GM20431 (cell line): ENCODE measurements around the gene PTPRC.

Source experiments
- in situ Hi-C: fragments of 300-500 bp; cut with MseI, MboI; formaldehyde crosslinking; loops from one replicate; pipeline ENCODE4 v1.15.0; 2020; ENCODE audit warnings: low sequenced_read_pairs; ENCODE audit not compliant: unreplicated experiment

Gene PTPRC

GRCh38 chr1:198642983-198643382, 4.1 kb downstream of the PTPRC start:
- in situ Hi-C loops: no loop called here

- in situ Hi-C loops: no loop called here
These were observed 5.0 kb downstream of the PTPRC start for GRCh38 chr1:198643808-198644207.

- in situ Hi-C loops: no loop called here
These were observed 8.2 kb downstream of the PTPRC start for GRCh38 chr1:198647055-198647454.

GRCh38 chr1:198648592-198648991, 9.8 kb downstream of the PTPRC start:
- in situ Hi-C loops: no loop called here

- in situ Hi-C loops: no loop called here
These were observed 10.6 kb downstream of the PTPRC start for GRCh38 chr1:198649232-198649967.

- in situ Hi-C loops: no loop called here
These were observed 11.1 kb downstream of the PTPRC start for GRCh38 chr1:198649968-198650338.

GRCh38 chr1:198650506-198650905, 11.7 kb downstream of the PTPRC start:
- in situ Hi-C loops: no loop called here

GRCh38 chr1:198651650-198652400, 13.0 kb downstream of the PTPRC start:
- in situ Hi-C loops: no loop called here

GRCh38 chr1:198653808-198654413, 15.1 kb downstream of the PTPRC start:
- in situ Hi-C loops: no loop called here

GRCh38 chr1:198655459-198656121, 16.8 kb downstream of the PTPRC start:
- in situ Hi-C loops: no loop called here

GRCh38 chr1:198656500-198656932, 17.7 kb downstream of the PTPRC start:
- in situ Hi-C loops: no loop called here

- in situ Hi-C loops: no loop called here
These were observed 18.8 kb downstream of the PTPRC start for GRCh38 chr1:198657550-198658064.

GRCh38 chr1:198660341-198661261, 21.8 kb downstream of the PTPRC start:
- in situ Hi-C loops: no loop called here

GRCh38 chr1:198662821-198663220, 24.0 kb downstream of the PTPRC start:
- in situ Hi-C loops: no loop called here

GRCh38 chr1:198664068-198664788, 25.4 kb downstream of the PTPRC start:
- in situ Hi-C loops: no loop called here

- in situ Hi-C loops: no loop called here
These were observed 28.3 kb downstream of the PTPRC start for GRCh38 chr1:198667186-198667585.

GRCh38 chr1:198667807-198668206, 29.0 kb downstream of the PTPRC start:
- in situ Hi-C loops: no loop called here

- in situ Hi-C loops: no loop called here
These were observed 30.3 kb downstream of the PTPRC start for GRCh38 chr1:198669023-198669698.
